ENCODE results near the gene TPX2. TPM values are rescaled to one million over a fixed set of nuclear protein-coding genes. Genes with fewer than 3 reads are reported as not detected.

TPX2 gene
- total and polyA plus RNA-seq, 2 donors (not counting 3 experiments of a cell fraction or from before 2014, with no cell fraction given) = 24.8 to 114 TPM

- Histone ChIP-seq H3K4me1 (ENCODE audit: control insufficient read depth, extremely low read depth, insufficient read depth, low read length) (peaks cover 43% of the 10 kb centered on the region), H3K27ac (ENCODE audit: insufficient read depth, low read depth, low read length) (peak overlapping the region; percentile 57)
Observed at GRCh38 chr20:31836853-31837608, 97.9 kb downstream of the TPX2 start.

More at GRCh38 chr20:31836853-31837608, 97.9 kb downstream of the TPX2 start:
- no peaks in the 10 kb centered on the region for H3K36me3 ChIP-seq (ENCODE audit: control insufficient read depth in 2 of 2, extremely low read depth in 1 of 2, insufficient read depth in 2 of 2, low read length in 2 of 2)
- no peak for TF ChIP-seq JUN (IDR thresholded peaks at IDR 0.05; ENCODE audit: borderline replicate concordance, insufficient read depth, insufficient read length, low read depth)
- no peak for TF ChIP-seq GATA2 (IDR thresholded peaks at IDR 0.05; ENCODE audit: insufficient read depth, insufficient read length, low read depth, low read length)
- no peak for TF ChIP-seq POLR2AphosphoS5 (IDR thresholded peaks at IDR 0.05; ENCODE audit: insufficient read depth, low read depth, low read length)
- no peak for TF ChIP-seq FOS (IDR thresholded peaks at IDR 0.05; ENCODE audit: borderline replicate concordance, insufficient read depth, low read length)
- TF ChIP-seq CTCF (IDR thresholded peaks at IDR 0.05; ENCODE audit: extremely low read depth in 1 of 2, insufficient read depth in 1 of 2, low read depth in 1 of 2, low read length in 2 of 2) = no peak
- TF ChIP-seq MAX (IDR thresholded peaks at IDR 0.05; ENCODE audit: insufficient read depth, insufficient read length) = no peak
- no peak for TF ChIP-seq EZH2 (IDR thresholded peaks at IDR 0.05; ENCODE audit: borderline replicate concordance, low read depth, low read length, severe bottlenecking)
- TF ChIP-seq MYC (IDR thresholded peaks at IDR 0.05; ENCODE audit: low read depth, low read length) = no peak
- TF ChIP-seq POLR2A (IDR thresholded peaks at IDR 0.05; ENCODE audit: low read depth, low read length) = no peak
- FAIRE-seq = no peak
- DNase-seq (ENCODE audit: low read depth, low spot score) = no peak
- CTCF ChIA-PET = interaction anchor here (1.2 to 25.3 kb wide), 3 partner anchors 13 to 115 kb away, joined by 3 to 619 read pairs (median 82); partner anchors contain the start of genes FOXS1 and PDRG1
- no peaks in the 10 kb centered on the region for H3K79me2 ChIP-seq (ENCODE audit: control insufficient read depth, insufficient read depth, low read length)
- H3K9me1 ChIP-seq (replicated peaks; ENCODE audit: control insufficient read depth, extremely low read depth, insufficient read depth, low read length) = no peaks in the 10 kb centered on the region
- no peaks in the 10 kb centered on the region for H3K9me3 ChIP-seq (replicated peaks; ENCODE audit: control insufficient read depth, insufficient read depth, low read length)
- intact Hi-C loops (cut with micrococcal nuclease) = no loop called here
- no peaks in the 10 kb centered on the region for H3K27me3 ChIP-seq (ENCODE audit: control insufficient read depth in 2 of 2, insufficient read depth in 2 of 2, low read length in 2 of 2)
- H3K9ac ChIP-seq (replicated peaks; ENCODE audit: extremely low read depth, insufficient read depth, low read length) = no peak overlapping the region
- BruUV-seq (replicated peaks) = no TSS peak
- no peak overlapping the region for H3K4me3 ChIP-seq (replicated peaks in 1 of 3; ENCODE audit: insufficient read depth in 1 of 3, low read depth in 1 of 3, low read length in 3 of 3)
- no peak overlapping the region for H3K4me2 ChIP-seq (ENCODE audit: insufficient read depth, low read length)
- no peaks in the 10 kb centered on the region for H4K20me1 ChIP-seq (replicated peaks; ENCODE audit: control insufficient read depth, extremely low read depth, insufficient read depth, low read length)
- H2AFZ ChIP-seq (ENCODE audit: low read depth, low read length) = no peak overlapping the region
- POLR2A ChIA-PET = no interaction called here
- dilution Hi-C loops (cut with MboI; ENCODE audit: extremely low pct_ligation_motif_present, low sequenced_read_pairs) = no loop called here

All from endothelial cell of umbilical vein (primary cell).